ENCODE data around the gene RAD51B.
"Not testable (repeated sequence)": the region's sequence is repeated elsewhere in the genome, so short reads cannot be mapped to it uniquely, and the experiment has no call there.

The RAD51B gene

GRCh38 chr14:68248481-68249255 is 429.1 kb downstream of the RAD51B start:
- DNase-seq (ENCODE audit: low read depth in 2 of 2): no peak

- no peak for DNase-seq (ENCODE audit: low read depth in 2 of 2)
Observed at GRCh38 chr14:68249661-68250451, 430.3 kb downstream of the RAD51B start.

- DNase-seq (ENCODE audit: low read depth in 2 of 2): no peak
Observed at GRCh38 chr14:68250927-68251768, 431.6 kb downstream of the RAD51B start.

GRCh38 chr14:68251769-68252100 is 432.2 kb downstream of the RAD51B start:
- DNase-seq (ENCODE audit: low read depth in 2 of 2): no peak

- DNase-seq (ENCODE audit: low read depth in 2 of 2): no peak
Observed at GRCh38 chr14:68253160-68253780, 433.7 kb downstream of the RAD51B start.

GRCh38 chr14:68253878-68254528 is 434.4 kb downstream of the RAD51B start:
- no peak for DNase-seq (ENCODE audit: low read depth in 2 of 2)

GRCh38 chr14:68254669-68255527 is 435.3 kb downstream of the RAD51B start:
- DNase-seq (ENCODE audit: low read depth in 2 of 2): no peak

GRCh38 chr14:68255693-68256178 is 436.2 kb downstream of the RAD51B start:
- no peak for DNase-seq (ENCODE audit: low read depth in 2 of 2)

- DNase-seq (ENCODE audit: low read depth in 2 of 2): no peak
Observed at GRCh38 chr14:68257969-68258368, 438.4 kb downstream of the RAD51B start.

GRCh38 chr14:68258995-68259394 is 439.4 kb downstream of the RAD51B start:
- DNase-seq (ENCODE audit: low read depth in 2 of 2): not testable (repeated sequence)

- no peak for DNase-seq (ENCODE audit: low read depth in 2 of 2)
Observed at GRCh38 chr14:68260121-68260520, 440.5 kb downstream of the RAD51B start.

GRCh38 chr14:68261092-68261842 is 441.7 kb downstream of the RAD51B start:
- DNase-seq (ENCODE audit: low read depth in 2 of 2): no peak

- no peak for DNase-seq (ENCODE audit: low read depth in 2 of 2)
Observed at GRCh38 chr14:68262567-68262966, 443.0 kb downstream of the RAD51B start.

- no peak for DNase-seq (ENCODE audit: low read depth in 2 of 2)
Observed at GRCh38 chr14:68263563-68264259, 444.1 kb downstream of the RAD51B start.

GRCh38 chr14:68264260-68264569 is 444.6 kb downstream of the RAD51B start:
- no peak for DNase-seq (ENCODE audit: low read depth in 2 of 2)

GRCh38 chr14:68266998-68267397 is 447.4 kb downstream of the RAD51B start:
- no peak for DNase-seq (ENCODE audit: low read depth in 2 of 2)

GRCh38 chr14:68268197-68268596 is 448.6 kb downstream of the RAD51B start:
- no peak for DNase-seq (ENCODE audit: low read depth in 2 of 2)

- no peak for DNase-seq (ENCODE audit: low read depth in 2 of 2)
Observed at GRCh38 chr14:68268719-68269118, 449.1 kb downstream of the RAD51B start.
